ENCODE results near the gene GMDS. TPM values are rescaled to one million over a fixed set of nuclear protein-coding genes. Genes with fewer than 3 reads are reported as not detected.

The GMDS gene
- total RNA-seq, 1 donor = 23.2 TPM

DNA sequence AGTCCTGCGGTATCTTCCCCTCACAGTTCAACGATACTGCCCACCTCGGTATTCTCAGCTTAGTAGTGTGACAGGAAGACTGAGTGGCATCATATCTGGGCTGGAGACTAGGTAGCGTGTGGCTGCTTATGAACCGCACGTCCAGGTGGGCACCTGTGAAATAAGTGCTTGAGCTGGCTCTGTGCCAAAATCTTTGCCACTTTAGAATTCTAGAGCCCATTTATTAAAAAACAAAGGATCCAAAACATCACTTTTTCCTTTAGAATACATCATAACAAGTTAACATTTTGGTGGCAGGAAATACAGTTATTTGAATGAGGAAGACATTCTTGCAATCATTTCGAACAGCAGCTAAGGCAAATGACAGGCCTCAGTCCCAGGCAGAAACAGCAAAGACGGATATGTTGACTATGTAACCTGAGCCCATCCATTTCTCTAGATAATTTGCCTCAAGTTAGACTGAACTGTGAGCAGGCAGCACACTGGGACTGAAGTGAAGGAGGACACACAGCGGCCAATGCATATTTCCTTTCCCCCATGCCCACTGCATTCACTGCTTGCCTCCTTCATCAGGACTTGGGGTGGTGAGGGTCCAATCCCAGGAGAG is 136.6 kb downstream of the GMDS start:
- H2AFZ ChIP-seq (ENCODE audit: low read length) = no peak overlapping the region
- no peak for TF ChIP-seq CTCF (IDR thresholded peaks at IDR 0.05; ENCODE audit: extremely low read depth, low read depth, low read length)
- peaks cover 25% of the 10 kb centered on the region for H3K4me1 ChIP-seq (ENCODE audit: insufficient read depth, low read length)
- H3K4me2 ChIP-seq (ENCODE audit: insufficient read depth, low read length) = no peak overlapping the region
- no peak overlapping the region for H3K4me3 ChIP-seq (ENCODE audit: insufficient read depth, low read length)
- H4K20me1 ChIP-seq (ENCODE audit: insufficient read depth, low read length) = no peaks in the 10 kb centered on the region
- H3K27ac ChIP-seq (ENCODE audit: low read depth, low read length) = no peak overlapping the region
- H3K27me3 ChIP-seq (ENCODE audit: insufficient read depth, low read length) = no peaks in the 10 kb centered on the region
- H3K9me3 ChIP-seq (ENCODE audit: low read depth, low read length) = no peaks in the 10 kb centered on the region
- DNase-seq (ENCODE audit: insufficient read length, low spot score, missing footprints) = no peak
- H3K36me3 ChIP-seq (ENCODE audit: insufficient read depth, low read length) = no peaks in the 10 kb centered on the region
- no peaks in the 10 kb centered on the region for H3K79me2 ChIP-seq (ENCODE audit: insufficient read depth, low read length)

GRCh38 chr6:2104524-2104880 is 140.9 kb downstream of the GMDS start:
- Histone ChIP-seq H3K4me2 (ENCODE audit: insufficient read depth, low read length) (peak overlapping the region; percentile 90), H3K9me3 (ENCODE audit: low read depth, low read length) (no peaks in the 10 kb centered on the region), H3K27me3 (ENCODE audit: insufficient read depth, low read length) (no peaks in the 10 kb centered on the region), H3K27ac (ENCODE audit: low read depth, low read length) (no peak overlapping the region), H3K4me1 (ENCODE audit: insufficient read depth, low read length) (peaks cover 22% of the 10 kb centered on the region), H4K20me1 (ENCODE audit: insufficient read depth, low read length) (no peaks in the 10 kb centered on the region), H3K79me2 (ENCODE audit: insufficient read depth, low read length) (no peaks in the 10 kb centered on the region), H2AFZ (ENCODE audit: low read length) (no peak overlapping the region), H3K36me3 (ENCODE audit: insufficient read depth, low read length) (no peaks in the 10 kb centered on the region), H3K4me3 (ENCODE audit: insufficient read depth, low read length) (no peak overlapping the region)
- no peak for TF ChIP-seq CTCF (IDR thresholded peaks at IDR 0.05; ENCODE audit: extremely low read depth, low read depth, low read length)
- DNase-seq (ENCODE audit: insufficient read length, low spot score, missing footprints) = no peak

DNA sequence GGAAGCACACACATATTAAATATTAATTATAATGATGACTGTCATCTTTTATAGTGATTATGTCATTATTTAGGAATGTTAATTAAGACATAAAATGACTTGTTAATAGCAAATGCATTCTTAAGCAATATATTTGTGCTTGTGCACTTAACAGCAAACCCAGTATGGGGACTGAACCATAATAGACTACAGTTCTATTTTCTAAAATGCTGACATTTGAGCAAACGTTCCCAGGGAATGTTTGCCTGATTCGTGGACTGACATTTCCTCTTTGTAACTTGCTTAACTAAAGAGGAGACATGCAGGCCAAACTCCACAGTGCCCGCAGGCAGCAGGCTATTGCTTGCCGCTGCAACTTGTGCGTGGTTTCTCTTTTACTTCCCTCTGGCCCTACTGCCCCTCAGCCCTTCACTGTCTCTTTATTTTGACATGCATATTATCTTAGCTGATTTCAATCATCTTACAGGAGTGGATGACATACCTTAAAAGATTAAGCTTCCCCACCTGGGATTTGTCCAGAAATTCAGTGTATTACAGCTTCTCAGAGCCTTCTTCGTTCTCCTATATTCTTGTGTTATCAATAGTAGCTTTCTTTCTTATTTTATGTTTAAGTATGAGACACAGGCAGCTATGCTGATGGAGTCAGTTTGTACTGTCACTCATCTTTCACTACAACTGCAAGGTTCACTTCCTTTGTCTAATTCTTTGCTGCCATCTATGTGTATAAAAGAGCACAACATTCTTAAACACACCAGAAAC is 141.5 kb downstream of the GMDS start:
- H3K4me1 ChIP-seq (ENCODE audit: insufficient read depth, low read length) = peaks cover 22% of the 10 kb centered on the region
- peak; percentile 67 for TF ChIP-seq CTCF (IDR thresholded peaks at IDR 0.05; ENCODE audit: extremely low read depth, low read depth, low read length)
- H2AFZ ChIP-seq (ENCODE audit: low read length) = peak overlapping the region; percentile 68
- H3K4me3 ChIP-seq (ENCODE audit: insufficient read depth, low read length) = peak overlapping the region; percentile 65
- H3K79me2 ChIP-seq (ENCODE audit: insufficient read depth, low read length) = no peaks in the 10 kb centered on the region
- H3K4me2 ChIP-seq (ENCODE audit: insufficient read depth, low read length) = peak overlapping the region; percentile 90
- H4K20me1 ChIP-seq (ENCODE audit: insufficient read depth, low read length) = no peaks in the 10 kb centered on the region
- H3K36me3 ChIP-seq (ENCODE audit: insufficient read depth, low read length) = no peaks in the 10 kb centered on the region
- DNase-seq (ENCODE audit: insufficient read length, low spot score, missing footprints) = peak; percentile 87
- H3K27ac ChIP-seq (ENCODE audit: low read depth, low read length) = peak overlapping the region; percentile 57
- no peaks in the 10 kb centered on the region for H3K9me3 ChIP-seq (ENCODE audit: low read depth, low read length)
- no peaks in the 10 kb centered on the region for H3K27me3 ChIP-seq (ENCODE audit: insufficient read depth, low read length)

DNA sequence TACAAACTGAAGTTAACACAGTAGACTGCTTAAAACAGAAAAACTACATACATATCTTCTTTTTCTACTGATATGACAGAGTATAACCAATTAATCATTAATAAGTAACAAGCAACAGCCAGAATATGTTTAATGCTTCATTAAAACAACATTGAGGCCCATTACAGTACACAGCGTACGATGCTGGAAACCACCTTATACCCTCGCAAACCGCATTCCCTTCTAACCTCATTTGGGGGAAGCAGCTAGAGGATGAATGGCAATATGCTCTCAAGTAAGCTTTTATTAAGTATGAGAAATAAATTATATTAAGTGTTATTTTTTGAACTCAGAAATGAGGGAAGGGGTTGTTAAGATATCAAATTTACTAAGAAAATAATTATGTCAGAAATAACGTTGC is 142.4 kb downstream of the GMDS start:
- Histone ChIP-seq H3K27me3 (ENCODE audit: insufficient read depth, low read length) (no peaks in the 10 kb centered on the region), H3K27ac (ENCODE audit: low read depth, low read length) (no peak overlapping the region), H3K4me1 (ENCODE audit: insufficient read depth, low read length) (peaks cover 22% of the 10 kb centered on the region), H4K20me1 (ENCODE audit: insufficient read depth, low read length) (no peaks in the 10 kb centered on the region), H2AFZ (ENCODE audit: low read length) (no peak overlapping the region), H3K4me3 (ENCODE audit: insufficient read depth, low read length) (no peak overlapping the region), H3K9me3 (ENCODE audit: low read depth, low read length) (no peaks in the 10 kb centered on the region), H3K36me3 (ENCODE audit: insufficient read depth, low read length) (no peaks in the 10 kb centered on the region), H3K79me2 (ENCODE audit: insufficient read depth, low read length) (no peaks in the 10 kb centered on the region), H3K4me2 (ENCODE audit: insufficient read depth, low read length) (peak overlapping the region; percentile 0)
- no peak for TF ChIP-seq CTCF (IDR thresholded peaks at IDR 0.05; ENCODE audit: extremely low read depth, low read depth, low read length)
- no peak for DNase-seq (ENCODE audit: insufficient read length, low spot score, missing footprints)
